ENCODE results near the gene SLC9A6.

Gene SLC9A6

GRCh38 chrX:135981010-135981409 is 4.2 kb upstream of the SLC9A6 start:
- ATAC-seq, result no peak

GRCh38 chrX:135981668-135982067 is 3.6 kb upstream of the SLC9A6 start:
- ATAC-seq, result no peak
- TF ChIP-seq RARB (CRISPR knock-in tag; IDR thresholded peaks at IDR 0.05), result no peak
- TF ChIP-seq CSRNP3 (CRISPR knock-in tag; IDR thresholded peaks at IDR 0.05), result no peak
- TF ChIP-seq GLIS3 (CRISPR knock-in tag; IDR thresholded peaks at IDR 0.05), result no peak
- TF ChIP-seq TSHZ2 (CRISPR knock-in tag; IDR thresholded peaks at IDR 0.05), result no peak
- TF ChIP-seq ZNF8 (CRISPR knock-in tag; IDR thresholded peaks at IDR 0.05), result no peak
- no peak for TF ChIP-seq ZFP3 (CRISPR knock-in tag; IDR thresholded peaks at IDR 0.05)
- no peak for TF ChIP-seq TOX (CRISPR knock-in tag; IDR thresholded peaks at IDR 0.05; ENCODE audit: borderline replicate concordance)
- TF ChIP-seq ZFP30 (CRISPR knock-in tag; IDR thresholded peaks at IDR 0.05), result no peak
- TF ChIP-seq ESRRG (CRISPR knock-in tag; IDR thresholded peaks at IDR 0.05), result no peak
- TF ChIP-seq ARNTL (CRISPR knock-in tag; IDR thresholded peaks at IDR 0.05; ENCODE audit: borderline replicate concordance, low read depth), result no peak
- TF ChIP-seq ZNF565 (CRISPR knock-in tag; conservative IDR thresholded peaks at IDR 0.05; ENCODE audit: low read depth), result no peak
- TF ChIP-seq SNAI2 (CRISPR knock-in tag; IDR thresholded peaks at IDR 0.05), result no peak
- TF ChIP-seq CSDC2 (CRISPR knock-in tag; IDR thresholded peaks at IDR 0.05), result no peak
- TF ChIP-seq, protein P1, sequence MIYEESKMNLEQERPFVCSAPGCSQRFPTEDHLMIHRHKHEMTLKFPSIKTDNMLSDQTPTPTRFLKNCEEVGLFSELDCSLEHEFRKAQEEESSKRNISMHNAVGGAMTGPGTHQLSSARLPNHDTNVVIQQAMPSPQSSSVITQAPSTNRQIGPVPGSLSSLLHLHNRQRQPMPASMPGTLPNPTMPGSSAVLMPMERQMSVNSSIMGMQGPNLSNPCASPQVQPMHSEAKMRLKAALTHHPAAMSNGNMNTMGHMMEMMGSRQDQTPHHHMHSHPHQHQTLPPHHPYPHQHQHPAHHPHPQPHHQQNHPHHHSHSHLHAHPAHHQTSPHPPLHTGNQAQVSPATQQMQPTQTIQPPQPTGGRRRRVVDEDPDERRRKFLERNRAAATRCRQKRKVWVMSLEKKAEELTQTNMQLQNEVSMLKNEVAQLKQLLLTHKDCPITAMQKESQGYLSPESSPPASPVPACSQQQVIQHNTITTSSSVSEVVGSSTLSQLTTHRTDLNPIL (CRISPR knock-in tag; IDR thresholded peaks at IDR 0.05; ENCODE audit: low read depth), result no peak

More at GRCh38 chrX:135981010-135981409, 4.2 kb upstream of the SLC9A6 start:
- TF ChIP-seq TCF4 (CRISPR knock-in tag; IDR thresholded peaks at IDR 0.05; ENCODE audit: borderline replicate concordance) (no peak), CSDC2 (CRISPR knock-in tag; IDR thresholded peaks at IDR 0.05) (no peak), TSHZ2 (CRISPR knock-in tag; IDR thresholded peaks at IDR 0.05) (no peak), ZNF565 (CRISPR knock-in tag; conservative IDR thresholded peaks at IDR 0.05; ENCODE audit: low read depth) (no peak), TOX (CRISPR knock-in tag; IDR thresholded peaks at IDR 0.05; ENCODE audit: borderline replicate concordance) (no peak)

- TF ChIP-seq TCF4 (CRISPR knock-in tag; IDR thresholded peaks at IDR 0.05; ENCODE audit: borderline replicate concordance) (no peak), TSHZ2 (CRISPR knock-in tag; IDR thresholded peaks at IDR 0.05) (no peak), ZFP3 (CRISPR knock-in tag; IDR thresholded peaks at IDR 0.05) (no peak), BACH2 (CRISPR knock-in tag; IDR thresholded peaks at IDR 0.05; ENCODE audit: borderline replicate concordance) (no peak), TOX (CRISPR knock-in tag; IDR thresholded peaks at IDR 0.05; ENCODE audit: borderline replicate concordance) (no peak), ZNF565 (CRISPR knock-in tag; conservative IDR thresholded peaks at IDR 0.05; ENCODE audit: low read depth) (no peak), ZNF8 (CRISPR knock-in tag; IDR thresholded peaks at IDR 0.05) (no peak), SNAI2 (CRISPR knock-in tag; IDR thresholded peaks at IDR 0.05) (no peak), CSRNP3 (CRISPR knock-in tag; IDR thresholded peaks at IDR 0.05) (no peak), PPARA (CRISPR knock-in tag; IDR thresholded peaks at IDR 0.05; ENCODE audit: borderline replicate concordance) (no peak), ZC3H10 (CRISPR knock-in tag; IDR thresholded peaks at IDR 0.05) (no peak), ISL1 (CRISPR knock-in tag; IDR thresholded peaks at IDR 0.05) (no peak)
- TF ChIP-seq, protein P1 (CRISPR knock-in tag; IDR thresholded peaks at IDR 0.05; ENCODE audit: low read depth), result no peak
- TF ChIP-seq, protein P2, sequence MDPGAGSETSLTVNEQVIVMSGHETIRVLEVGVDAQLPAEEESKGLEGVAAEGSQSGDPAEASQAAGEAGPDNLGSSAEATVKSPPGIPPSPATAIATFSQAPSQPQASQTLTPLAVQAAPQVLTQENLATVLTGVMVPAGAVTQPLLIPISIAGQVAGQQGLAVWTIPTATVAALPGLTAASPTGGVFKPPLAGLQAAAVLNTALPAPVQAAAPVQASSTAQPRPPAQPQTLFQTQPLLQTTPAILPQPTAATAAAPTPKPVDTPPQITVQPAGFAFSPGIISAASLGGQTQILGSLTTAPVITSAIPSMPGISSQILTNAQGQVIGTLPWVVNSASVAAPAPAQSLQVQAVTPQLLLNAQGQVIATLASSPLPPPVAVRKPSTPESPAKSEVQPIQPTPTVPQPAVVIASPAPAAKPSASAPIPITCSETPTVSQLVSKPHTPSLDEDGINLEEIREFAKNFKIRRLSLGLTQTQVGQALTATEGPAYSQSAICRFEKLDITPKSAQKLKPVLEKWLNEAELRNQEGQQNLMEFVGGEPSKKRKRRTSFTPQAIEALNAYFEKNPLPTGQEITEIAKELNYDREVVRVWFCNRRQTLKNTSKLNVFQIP (CRISPR knock-in tag; IDR thresholded peaks at IDR 0.05; ENCODE audit: borderline replicate concordance, low read depth), result no peak
- ATAC-seq, result no peak
Observed at GRCh38 chrX:135982860-135983259, 2.4 kb upstream of the SLC9A6 start.

Measured in SK-N-SH treated with all-trans-retinoic acid at 6 μM for 48 hours (cell line).